GM21786 (cell line): Measurements from ENCODE around the gene ZMYND8.
A peak's percentile ranks its signal among the peaks of the same experiment; 100 is the strongest.
"Not testable (repeated sequence)": the region's sequence is repeated elsewhere in the genome, so short reads cannot be mapped to it uniquely, and the experiment has no call there.

Experiments used
- ATAC-seq: cut with Tn5 transposase; IDR thresholded peaks from one replicate; pipeline ENCODE4 v1.9.1; 2021; ENCODE audit not compliant: unreplicated experiment

ZMYND8 gene

GRCh38 chr20:47356526-47357295 is at the start of gene ZMYND8:
Gene ZMYND8, minus strand, starts transcription at chr20:47356699. Its CDS starts 29 bp downstream, at chr20:47356670.
- ATAC-seq: peak; percentile 39

- no peak for ATAC-seq
Measured at GRCh38 chr20:47405775-47406325, 49.4 kb upstream of the ZMYND8 start.

- no peak for ATAC-seq
Measured at GRCh38 chr20:47400685-47401084, 44.2 kb upstream of the ZMYND8 start.

- no peak for ATAC-seq
Measured at GRCh38 chr20:47397652-47398301, 41.3 kb upstream of the ZMYND8 start.

GRCh38 chr20:47396762-47397476 is 40.4 kb upstream of the ZMYND8 start:
- ATAC-seq: no peak

GRCh38 chr20:47393796-47394514 is 37.5 kb upstream of the ZMYND8 start:
- ATAC-seq: not testable (repeated sequence)

- ATAC-seq: peak; percentile 15
Measured at GRCh38 chr20:47392721-47393073, 36.2 kb upstream of the ZMYND8 start.

- peak; percentile 58 for ATAC-seq
Measured at GRCh38 chr20:47392015-47392720, 35.7 kb upstream of the ZMYND8 start.

- no peak for ATAC-seq
Measured at GRCh38 chr20:47391276-47392010, 34.9 kb upstream of the ZMYND8 start.

GRCh38 chr20:47389867-47390347 is 33.4 kb upstream of the ZMYND8 start:
- no peak for ATAC-seq

GRCh38 chr20:47385968-47386367 is 29.5 kb upstream of the ZMYND8 start:
- ATAC-seq: not testable (repeated sequence)

GRCh38 chr20:47382746-47383415 is 26.4 kb upstream of the ZMYND8 start:
- no peak for ATAC-seq

GRCh38 chr20:47380481-47380880 is 24.0 kb upstream of the ZMYND8 start:
- ATAC-seq: no peak

- no peak for ATAC-seq
Measured at GRCh38 chr20:47379433-47380150, 23.1 kb upstream of the ZMYND8 start.

GRCh38 chr20:47377122-47377722 is 20.7 kb upstream of the ZMYND8 start:
- ATAC-seq: no peak

GRCh38 chr20:47376096-47376643 is 19.7 kb upstream of the ZMYND8 start:
- not testable (repeated sequence) for ATAC-seq

- ATAC-seq: not testable (repeated sequence)
Measured at GRCh38 chr20:47374121-47374520, 17.6 kb upstream of the ZMYND8 start.
